GM12865 (cell line): ENCODE measurements around the gene ZNF587.
"Not testable (repeated sequence)": the region's sequence is repeated elsewhere in the genome, so short reads cannot be mapped to it uniquely, and the experiment has no call there.

Experiments
- DNase-seq: peaks from one replicate; pipeline ENCODE4 v3.0.0; 2010; ENCODE audit warnings: low read depth
- H3K4me3 ChIP-seq: 2 replicates; pipeline ENCODE4 v1.5.1; 2011; ENCODE audit warnings: mild to moderate bottlenecking, low read depth, low read length, control low read depth
- TF ChIP-seq, protein P1 (sequence below): IDR thresholded peaks from 2 replicates; pipeline ENCODE4 v1.5.1; 2011; ENCODE audit warnings: low read length, control low read depth, low read depth, inconsistent platforms; ENCODE audit not compliant: insufficient read depth; ENCODE audit errors: missing control alignments

Gene ZNF587

DNA sequence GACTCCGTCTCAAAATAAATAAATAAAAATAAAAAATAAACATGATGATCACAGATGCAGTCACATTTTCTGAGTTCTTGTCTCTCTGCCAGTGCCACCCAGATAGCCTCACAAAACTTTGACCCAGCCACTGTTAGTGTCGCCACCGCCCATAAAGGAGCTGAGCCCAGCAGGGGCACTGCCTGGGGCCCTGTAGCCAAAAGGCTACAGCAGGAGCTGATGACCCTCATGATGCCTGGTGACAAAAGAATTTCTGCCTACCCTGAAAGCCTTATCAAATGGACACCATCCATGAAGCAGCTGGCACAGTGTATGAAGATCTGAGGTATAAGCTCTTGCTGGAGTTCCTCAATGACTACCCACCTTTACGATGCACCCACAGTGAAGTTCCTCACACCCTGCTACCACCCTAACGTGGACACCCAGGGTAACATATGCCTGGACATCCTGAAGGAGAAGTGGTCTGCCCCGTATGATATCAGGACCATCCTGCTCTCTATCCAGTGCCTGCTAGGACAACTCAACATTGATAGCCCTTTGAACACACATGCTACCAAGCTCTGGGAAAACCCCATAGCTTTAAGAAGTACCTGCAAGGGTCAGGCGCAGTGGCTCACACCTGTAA lies 18.3 kb downstream of the ZNF587 start:
- no peak for DNase-seq
- TF ChIP-seq, protein P1, sequence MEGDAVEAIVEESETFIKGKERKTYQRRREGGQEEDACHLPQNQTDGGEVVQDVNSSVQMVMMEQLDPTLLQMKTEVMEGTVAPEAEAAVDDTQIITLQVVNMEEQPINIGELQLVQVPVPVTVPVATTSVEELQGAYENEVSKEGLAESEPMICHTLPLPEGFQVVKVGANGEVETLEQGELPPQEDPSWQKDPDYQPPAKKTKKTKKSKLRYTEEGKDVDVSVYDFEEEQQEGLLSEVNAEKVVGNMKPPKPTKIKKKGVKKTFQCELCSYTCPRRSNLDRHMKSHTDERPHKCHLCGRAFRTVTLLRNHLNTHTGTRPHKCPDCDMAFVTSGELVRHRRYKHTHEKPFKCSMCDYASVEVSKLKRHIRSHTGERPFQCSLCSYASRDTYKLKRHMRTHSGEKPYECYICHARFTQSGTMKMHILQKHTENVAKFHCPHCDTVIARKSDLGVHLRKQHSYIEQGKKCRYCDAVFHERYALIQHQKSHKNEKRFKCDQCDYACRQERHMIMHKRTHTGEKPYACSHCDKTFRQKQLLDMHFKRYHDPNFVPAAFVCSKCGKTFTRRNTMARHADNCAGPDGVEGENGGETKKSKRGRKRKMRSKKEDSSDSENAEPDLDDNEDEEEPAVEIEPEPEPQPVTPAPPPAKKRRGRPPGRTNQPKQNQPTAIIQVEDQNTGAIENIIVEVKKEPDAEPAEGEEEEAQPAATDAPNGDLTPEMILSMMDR: no peak
- H3K4me3 ChIP-seq: no peak overlapping the region

DNA sequence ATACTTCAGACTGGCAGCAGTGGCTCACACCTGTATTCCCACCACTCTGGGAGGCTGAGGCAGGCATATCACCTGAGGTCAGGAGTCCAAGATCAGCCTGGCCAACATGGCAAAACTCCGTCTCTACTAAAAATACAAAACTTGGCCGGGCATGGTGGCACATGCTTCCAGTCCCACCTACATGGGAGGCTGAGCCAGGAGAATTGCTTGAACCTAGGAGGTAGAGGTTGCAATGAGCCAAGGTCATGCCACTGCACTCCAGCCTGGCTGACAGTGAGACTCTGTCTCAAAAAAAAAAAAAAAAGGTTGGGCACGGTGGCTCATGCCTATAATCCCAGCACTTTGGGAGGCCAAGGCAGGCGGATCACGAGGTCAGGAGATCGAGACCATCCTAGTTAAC lies 20.0 kb downstream of the ZNF587 start:
- not testable (repeated sequence) for H3K4me3 ChIP-seq, DNase-seq

DNA sequence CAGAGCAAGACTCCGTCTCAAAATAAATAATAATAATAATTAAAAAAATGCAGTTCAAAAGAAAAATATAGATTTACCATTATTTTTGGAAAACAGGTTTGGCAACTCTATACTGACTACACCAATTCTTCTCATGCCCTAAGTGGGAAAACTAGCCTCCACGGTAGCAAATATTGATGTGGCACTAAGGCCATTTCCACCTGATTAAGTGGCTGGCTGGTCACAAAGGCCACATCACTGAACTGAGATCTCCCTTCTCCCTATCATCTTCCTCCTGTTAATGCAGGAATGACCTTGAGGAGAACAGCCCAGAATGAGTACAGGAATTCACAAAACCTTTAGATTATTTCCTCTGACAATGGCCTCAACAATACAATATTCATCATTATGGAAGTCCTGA lies 20.6 kb downstream of the ZNF587 start:
- TF ChIP-seq, protein P1: no peak
- no peak for DNase-seq
- no peak overlapping the region for H3K4me3 ChIP-seq

DNA sequence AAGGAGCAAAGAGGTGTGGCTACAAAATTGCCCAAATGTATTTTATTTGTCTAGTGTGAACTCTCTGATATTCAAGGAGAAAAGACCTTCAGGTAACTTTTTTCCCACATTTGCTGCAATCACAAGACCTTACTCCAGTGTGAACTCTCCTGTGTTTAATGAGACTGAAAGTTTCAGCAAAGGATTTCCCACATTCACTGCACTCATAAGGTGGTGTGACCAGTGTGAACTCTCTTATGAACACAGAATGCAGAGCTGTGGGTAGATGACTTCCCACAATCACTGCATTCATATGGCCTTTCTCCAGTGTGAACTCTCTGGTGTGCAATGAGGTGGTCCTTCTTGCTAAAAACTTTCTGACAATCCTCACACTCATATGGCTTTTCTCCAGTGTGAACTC lies 22.8 kb downstream of the ZNF587 start:
- H3K4me3 ChIP-seq: no peak overlapping the region
- TF ChIP-seq, protein P1: no peak
- DNase-seq: no peak

DNA sequence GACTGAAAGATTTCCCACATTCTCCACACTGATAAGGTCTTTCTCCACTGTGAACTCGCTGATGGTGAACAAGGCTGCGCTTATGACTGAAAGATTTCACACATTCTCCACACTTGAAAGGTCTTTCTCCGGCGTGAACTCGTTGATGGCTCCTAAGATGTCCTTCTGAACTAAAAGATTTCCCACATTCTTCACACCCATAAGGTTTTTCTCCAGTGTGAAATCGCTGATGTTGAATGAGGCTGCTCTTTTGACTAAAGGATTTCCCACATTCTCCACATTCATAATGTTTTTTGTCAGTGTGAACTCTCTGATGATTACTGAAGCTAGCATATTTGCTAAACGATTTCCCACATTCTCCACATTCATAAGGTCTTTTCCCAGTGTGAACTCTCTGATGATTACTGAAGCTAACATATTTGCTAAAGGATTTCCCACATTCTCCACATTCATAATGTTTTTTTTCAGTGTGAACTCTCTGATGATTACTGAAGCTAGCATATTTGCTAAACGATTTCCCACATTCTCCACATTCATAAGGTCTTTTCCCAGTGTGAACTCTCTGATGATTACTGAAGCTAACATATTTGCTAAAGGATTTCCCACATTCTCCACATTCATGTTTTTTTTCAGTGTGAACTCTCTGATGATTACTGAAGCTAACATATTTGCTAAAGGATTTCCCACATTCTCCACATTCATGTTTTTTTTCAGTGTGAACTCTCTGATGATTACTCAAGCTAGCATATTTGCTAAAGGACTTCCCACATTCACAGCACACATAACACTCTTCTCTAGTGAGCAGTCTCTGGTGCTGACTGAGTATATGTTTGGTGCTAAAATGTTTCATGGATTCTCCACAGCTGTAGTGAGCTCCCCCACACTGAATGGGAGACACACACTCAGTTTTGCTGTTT lies 24.5 kb downstream of the ZNF587 start:
- not testable (repeated sequence) for DNase-seq, H3K4me3 ChIP-seq

DNA sequence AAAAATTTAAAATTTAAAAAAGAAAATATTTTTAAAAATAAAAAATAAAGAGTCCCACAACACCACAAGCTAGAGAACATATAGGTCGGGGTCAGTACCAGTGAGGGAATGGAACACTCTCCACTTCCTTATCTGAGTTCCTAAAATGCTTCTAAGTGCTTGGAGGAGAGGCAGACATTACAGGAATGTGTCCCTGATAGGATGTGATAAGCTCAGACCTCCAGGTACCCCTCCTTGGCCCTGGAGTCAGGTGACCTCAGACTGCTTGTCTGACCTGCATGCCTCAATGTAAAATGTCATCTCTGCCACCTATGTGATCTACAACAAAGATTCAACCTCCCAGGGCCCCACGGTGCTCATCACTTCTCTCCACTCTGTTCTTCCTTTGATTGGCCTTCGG lies 36.4 kb downstream of the ZNF587 start:
- TF ChIP-seq, protein P1: no peak
- no peak overlapping the region for H3K4me3 ChIP-seq
- DNase-seq: no peak

DNA sequence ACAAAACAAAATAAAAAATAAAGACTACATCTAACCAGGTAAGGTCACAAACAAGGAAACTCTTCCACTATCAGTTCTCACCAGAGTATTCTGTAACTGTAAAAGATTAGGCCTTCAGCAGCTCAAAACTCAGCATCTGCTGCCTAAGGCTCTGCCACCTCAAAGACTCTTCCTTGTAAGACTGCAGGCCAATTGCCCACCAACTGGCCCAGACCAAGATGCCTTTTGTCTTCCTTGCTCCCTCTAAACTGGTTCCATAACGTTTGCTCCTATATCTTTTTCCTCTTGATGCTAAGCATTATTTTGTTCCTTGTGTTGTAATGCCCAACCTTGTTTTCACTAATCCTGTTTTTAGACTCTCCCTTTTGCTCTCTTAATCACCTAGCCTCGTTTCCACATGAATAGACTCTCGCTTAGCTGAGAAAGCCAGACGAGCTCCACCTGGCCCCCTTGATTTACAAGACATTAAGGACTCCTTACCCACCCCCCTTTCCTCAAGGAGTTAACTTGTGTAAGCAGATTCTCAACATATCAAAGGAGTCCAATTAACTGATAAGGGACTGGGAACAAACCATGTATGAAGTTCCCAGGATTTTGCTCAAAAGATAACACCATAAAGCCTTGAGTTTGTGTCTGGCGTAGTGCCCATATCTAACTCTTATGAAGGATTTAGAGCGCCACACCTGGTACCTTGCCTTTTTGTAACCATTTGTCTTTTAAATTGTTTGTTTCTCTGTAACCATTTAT lies 37.7 kb downstream of the ZNF587 start:
- no peak for DNase-seq
- TF ChIP-seq, protein P1: no peak
- H3K4me3 ChIP-seq: peak overlapping the region; percentile 53
